Upper lobe of right lung (tissue), 1 donor: Measurements from ENCODE around the gene KRT10. TPM values are rescaled to one million over a fixed set of nuclear protein-coding genes. Genes with fewer than 3 reads are reported as not detected.

Experiments
- ATAC-seq: fragments of 200-7000 bp; cut with Tn5 transposase; one replicate; pipeline ENCODE4 v1.9.1; 2020; ENCODE audit warnings: mild to moderate bottlenecking, moderate library complexity
- DNase-seq: peaks from one replicate; pipeline ENCODE4 v3.0.0-alpha.2; 2020
- H3K27ac ChIP-seq: fragments of 200-600 bp; one replicate; pipeline ENCODE4 v1.8.0; 2022
- H3K27me3 ChIP-seq: fragments of 200-600 bp; one replicate; pipeline ENCODE4 v1.8.0; 2022; ENCODE audit warnings: mild to moderate bottlenecking
- H3K36me3 ChIP-seq: fragments of 200-600 bp; one replicate; pipeline ENCODE4 v1.8.0; 2022
- H3K4me1 ChIP-seq: fragments of 200-600 bp; one replicate; pipeline ENCODE4 v1.8.0; 2022
- H3K4me3 ChIP-seq: fragments of 200-600 bp; one replicate; pipeline ENCODE4 v1.8.0; 2022; ENCODE audit warnings: mild to moderate bottlenecking
- H3K9me3 ChIP-seq: fragments of 200-600 bp; one replicate; pipeline ENCODE4 v1.8.0; 2022
- CTCF ChIP-seq: fragments of 200-600 bp; IDR thresholded peaks from one replicate; pipeline ENCODE4 v1.8.0; 2022; ENCODE audit warnings: antibody characterized with exemption
- intact Hi-C: fragments of 100-400 bp; cut with DNase I; formaldehyde crosslinking; loops from one replicate; pipeline ENCODE4 v1.11.0; 2022
- total RNA-seq: library from RNA; stranded (reverse); fragmentation: NEBNext Ultra II Directional; extraction: Animal tissue kit (Norgen Biotek cat#: 25700); gene quantifications from one replicate; pipeline ENCODE4 v1.2.1, GENCODE V29; 2021
- donor health status: DM: no; HTN: yes; CAD: no; lungs with severe emphysema.

KRT10 gene
- total RNA-seq, 1 donor from 2014 or later = 36.8 TPM

- intact Hi-C loops = no loop called here
- H3K4me3 ChIP-seq = no peak overlapping the region
- TF ChIP-seq CTCF = no peak
- ATAC-seq = no peak
- no peaks in the 10 kb centered on the region for H3K4me1 ChIP-seq
- DNase-seq = no peak
- peaks cover 4% of the 10 kb centered on the region for H3K27me3 ChIP-seq
- H3K36me3 ChIP-seq = no peaks in the 10 kb centered on the region
- H3K27ac ChIP-seq = no peak overlapping the region
- no peaks in the 10 kb centered on the region for H3K9me3 ChIP-seq
These were observed 28.0 kb upstream of the KRT10 start for GRCh38 chr17:40850293-40850972.

- no peak for DNase-seq
- no peaks in the 10 kb centered on the region for H3K9me3 ChIP-seq
- no peaks in the 10 kb centered on the region for H3K36me3 ChIP-seq
- intact Hi-C loops = no loop called here
- no peak for ATAC-seq
- H3K27ac ChIP-seq = no peak overlapping the region
- TF ChIP-seq CTCF = no peak
- H3K4me1 ChIP-seq = no peaks in the 10 kb centered on the region
- no peak overlapping the region for H3K4me3 ChIP-seq
- H3K27me3 ChIP-seq = no peaks in the 10 kb centered on the region
These were observed 27.3 kb upstream of the KRT10 start for GRCh38 chr17:40849723-40850122.

GRCh38 chr17:40848583-40849235, 26.3 kb upstream of the KRT10 start:
- Histone ChIP-seq H3K27me3 (no peaks in the 10 kb centered on the region), H3K4me3 (no peak overlapping the region), H3K27ac (no peak overlapping the region), H3K4me1 (no peaks in the 10 kb centered on the region), H3K9me3 (no peaks in the 10 kb centered on the region), H3K36me3 (no peaks in the 10 kb centered on the region)
- DNase-seq = no peak
- intact Hi-C loops = no loop called here
- no peak for ATAC-seq
- no peak for TF ChIP-seq CTCF

- Histone ChIP-seq H3K36me3 (no peaks in the 10 kb centered on the region), H3K9me3 (no peaks in the 10 kb centered on the region), H3K4me3 (no peak overlapping the region), H3K4me1 (no peaks in the 10 kb centered on the region), H3K27ac (no peak overlapping the region), H3K27me3 (no peaks in the 10 kb centered on the region)
- ATAC-seq (no peak), DNase-seq (no peak)
- intact Hi-C loops = no loop called here
- no peak for TF ChIP-seq CTCF
These were observed 24.2 kb upstream of the KRT10 start for GRCh38 chr17:40846515-40847144.

- no peak for TF ChIP-seq CTCF
- Histone ChIP-seq H3K4me1 (no peaks in the 10 kb centered on the region), H3K27me3 (no peaks in the 10 kb centered on the region), H3K4me3 (no peak overlapping the region), H3K9me3 (no peaks in the 10 kb centered on the region), H3K36me3 (no peaks in the 10 kb centered on the region), H3K27ac (no peak overlapping the region)
- ATAC-seq (no peak), DNase-seq (no peak)
- intact Hi-C loops = no loop called here
These were observed 22.3 kb upstream of the KRT10 start for GRCh38 chr17:40844671-40845107.
